IPS-18a (cell line): ENCODE data around the gene TSHZ2.

Source experiments
- H3K27ac ChIP-seq: one replicate; pipeline ENCODE4 v1.5.1; 2013; ENCODE audit warnings: low read length
- H3K27me3 ChIP-seq: one replicate; pipeline ENCODE4 v1.6.1; 2013; ENCODE audit warnings: mild to moderate bottlenecking, low read length; ENCODE audit not compliant: control insufficient read depth, insufficient read depth
- H3K36me3 ChIP-seq: one replicate; pipeline ENCODE4 v1.6.1; 2013; ENCODE audit warnings: low read depth, low read length; ENCODE audit not compliant: control insufficient read depth
- H3K4me1 ChIP-seq: one replicate; pipeline ENCODE4 v1.6.1; 2013; ENCODE audit warnings: low read depth, low read length; ENCODE audit not compliant: control insufficient read depth
- H3K4me3 ChIP-seq: one replicate; pipeline ENCODE4 v1.5.1; 2013; ENCODE audit warnings: low read length
- H3K9ac ChIP-seq: one replicate; pipeline ENCODE4 v1.6.1; 2013; ENCODE audit warnings: mild to moderate bottlenecking, low read length, moderate library complexity
- H3K9me3 ChIP-seq: one replicate; pipeline ENCODE4 v1.6.1; 2013; ENCODE audit warnings: low read depth, low read length; ENCODE audit not compliant: control insufficient read depth

The TSHZ2 gene

DNA sequence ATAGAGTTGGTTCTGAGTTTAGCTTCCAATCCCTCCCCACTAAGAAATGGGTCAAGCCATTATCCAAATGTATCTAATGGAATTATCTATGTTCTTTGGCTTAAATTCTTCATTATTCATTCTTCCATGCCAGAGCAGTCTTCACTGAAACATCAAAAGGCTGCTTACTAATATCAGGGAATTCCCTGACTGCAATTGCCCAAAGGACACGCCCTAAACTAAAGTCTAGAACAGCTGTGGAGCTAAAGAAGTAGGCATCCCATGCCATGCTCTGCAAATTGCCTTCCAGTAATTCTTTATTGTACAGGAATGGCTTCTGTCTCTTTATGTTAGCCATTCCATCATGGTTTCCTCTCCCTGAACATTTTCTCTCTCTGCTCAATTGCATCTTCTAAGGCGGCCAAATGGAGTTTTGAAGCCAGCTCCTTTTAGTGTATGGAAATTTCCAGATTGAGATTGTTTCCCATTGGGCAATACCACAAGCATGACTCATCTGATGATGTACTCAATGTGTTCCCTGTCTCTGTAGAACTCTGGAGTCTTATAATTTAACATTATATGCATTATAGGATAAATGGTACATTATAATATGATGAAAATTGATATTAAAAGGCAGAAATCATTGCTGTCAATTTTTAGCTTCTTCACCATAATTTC, 28.8 kb upstream of the TSHZ2 start:
- no peak overlapping the region for H3K9ac ChIP-seq

GRCh38 chr20:52945268-52945667, 26.9 kb upstream of the TSHZ2 start:
- no peak overlapping the region for H3K4me3 ChIP-seq
- H3K27ac ChIP-seq = no peak overlapping the region
- H3K36me3 ChIP-seq = no peaks in the 10 kb centered on the region
- no peaks in the 10 kb centered on the region for H3K27me3 ChIP-seq
- no peaks in the 10 kb centered on the region for H3K9me3 ChIP-seq
- H3K9ac ChIP-seq = no peak overlapping the region
- no peaks in the 10 kb centered on the region for H3K4me1 ChIP-seq

More for the DNA sequence above, 28.8 kb upstream of the TSHZ2 start:
- Histone ChIP-seq H3K27ac (no peak overlapping the region), H3K4me1 (no peaks in the 10 kb centered on the region), H3K4me3 (no peak overlapping the region), H3K9me3 (no peaks in the 10 kb centered on the region), H3K36me3 (no peaks in the 10 kb centered on the region), H3K27me3 (no peaks in the 10 kb centered on the region)

DNA sequence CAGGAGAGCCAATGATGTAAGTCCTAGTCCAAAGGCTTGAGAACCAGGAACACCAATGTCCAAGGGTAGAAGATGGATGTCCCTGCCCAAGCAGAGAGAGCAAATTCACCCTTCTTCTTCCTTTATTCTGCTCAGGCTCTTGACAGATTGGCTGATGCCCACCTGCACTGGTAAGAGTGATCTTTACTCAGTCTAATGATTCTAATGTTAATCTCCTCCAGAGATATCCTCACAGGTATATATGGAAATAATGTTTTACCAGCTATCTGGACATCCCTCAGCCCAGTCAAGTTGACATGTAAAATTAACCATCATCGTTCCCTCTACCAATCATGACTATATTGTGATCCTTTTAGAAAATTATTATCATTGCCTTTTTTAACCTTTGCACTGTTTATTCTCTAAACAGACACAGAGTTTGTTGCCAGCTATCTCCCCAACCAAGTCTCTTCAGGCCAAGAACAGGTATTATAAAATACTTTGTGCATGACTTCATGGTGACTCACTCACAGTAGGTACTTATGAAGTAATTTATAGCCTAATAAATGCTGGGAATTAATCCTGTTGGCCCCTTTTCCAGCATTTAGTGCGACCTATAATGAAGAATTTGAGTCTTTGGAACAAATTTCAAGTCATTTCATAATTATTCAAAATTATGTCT, 26.2 kb upstream of the TSHZ2 start:
- H3K4me1 ChIP-seq = no peaks in the 10 kb centered on the region
- no peaks in the 10 kb centered on the region for H3K27me3 ChIP-seq
- H3K36me3 ChIP-seq = no peaks in the 10 kb centered on the region
- H3K9me3 ChIP-seq = no peaks in the 10 kb centered on the region
- H3K9ac ChIP-seq = no peak overlapping the region
- H3K27ac ChIP-seq = no peak overlapping the region
- no peak overlapping the region for H3K4me3 ChIP-seq

DNA sequence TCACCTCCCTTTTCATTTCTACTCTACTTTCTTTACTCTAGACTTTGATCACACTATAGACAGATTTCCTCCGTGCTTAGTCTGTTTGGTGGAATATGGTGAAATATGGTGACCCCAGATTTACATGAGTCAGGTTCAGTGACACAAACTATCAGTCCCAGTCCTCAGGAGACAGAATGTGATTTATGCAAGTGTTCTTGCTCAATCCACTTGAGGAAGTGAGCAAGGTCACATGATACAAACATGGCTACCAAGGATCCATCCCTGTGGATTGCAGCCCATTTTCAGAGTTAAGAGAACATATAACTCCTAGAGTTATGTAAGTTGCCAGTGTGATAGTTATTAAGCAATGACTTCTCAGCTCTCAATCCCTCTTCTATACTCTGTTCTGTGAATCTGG, 23.7 kb upstream of the TSHZ2 start:
- Histone ChIP-seq H3K4me1 (no peaks in the 10 kb centered on the region), H3K27me3 (no peaks in the 10 kb centered on the region), H3K27ac (no peak overlapping the region), H3K9ac (no peak overlapping the region), H3K4me3 (no peak overlapping the region), H3K36me3 (no peaks in the 10 kb centered on the region), H3K9me3 (no peaks in the 10 kb centered on the region)

DNA sequence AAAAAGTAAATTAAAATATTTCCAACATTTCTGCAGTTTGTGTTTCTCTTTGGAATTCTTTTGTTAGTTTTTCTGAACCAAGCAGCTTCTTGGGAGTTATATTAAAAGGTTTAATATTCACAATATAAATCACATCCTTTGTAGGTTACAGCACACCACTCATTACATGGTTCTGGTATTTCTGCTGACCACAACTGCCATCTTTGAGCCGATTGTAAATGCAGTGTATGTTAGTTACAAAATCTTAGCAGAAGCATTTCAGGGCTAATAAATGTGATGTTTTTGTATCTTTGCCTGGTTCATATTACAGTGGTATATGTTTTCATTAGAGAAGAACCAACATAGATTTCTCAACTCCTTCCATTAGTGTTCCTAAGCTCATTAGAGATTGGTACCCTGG, 19.1 kb upstream of the TSHZ2 start:
- Histone ChIP-seq H3K9ac (no peak overlapping the region), H3K27ac (no peak overlapping the region), H3K36me3 (no peaks in the 10 kb centered on the region), H3K4me3 (no peak overlapping the region), H3K27me3 (no peaks in the 10 kb centered on the region), H3K9me3 (no peaks in the 10 kb centered on the region), H3K4me1 (no peaks in the 10 kb centered on the region)

DNA sequence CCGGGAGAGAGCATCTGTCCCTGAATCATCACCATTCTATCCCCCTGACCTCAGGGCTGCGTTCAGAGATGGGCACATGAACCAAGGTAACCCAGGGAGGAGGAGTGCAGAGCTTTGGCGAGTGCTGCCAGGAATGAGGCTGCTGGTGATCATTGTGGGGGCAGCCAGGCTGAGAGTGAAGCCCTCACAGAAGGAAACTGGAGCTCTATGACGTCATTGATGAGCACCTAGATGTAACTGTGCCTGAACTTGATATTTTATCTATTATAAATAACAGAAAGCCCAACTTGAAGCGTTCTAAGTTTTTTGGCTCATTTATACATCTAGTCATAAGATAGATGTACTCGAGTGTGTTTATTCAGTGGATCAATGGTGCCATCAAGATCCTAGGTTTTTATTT, 17.3 kb upstream of the TSHZ2 start:
- Histone ChIP-seq H3K9me3 (no peaks in the 10 kb centered on the region), H3K4me3 (no peak overlapping the region), H3K36me3 (no peaks in the 10 kb centered on the region), H3K4me1 (no peaks in the 10 kb centered on the region), H3K9ac (no peak overlapping the region), H3K27ac (no peak overlapping the region), H3K27me3 (no peaks in the 10 kb centered on the region)

DNA sequence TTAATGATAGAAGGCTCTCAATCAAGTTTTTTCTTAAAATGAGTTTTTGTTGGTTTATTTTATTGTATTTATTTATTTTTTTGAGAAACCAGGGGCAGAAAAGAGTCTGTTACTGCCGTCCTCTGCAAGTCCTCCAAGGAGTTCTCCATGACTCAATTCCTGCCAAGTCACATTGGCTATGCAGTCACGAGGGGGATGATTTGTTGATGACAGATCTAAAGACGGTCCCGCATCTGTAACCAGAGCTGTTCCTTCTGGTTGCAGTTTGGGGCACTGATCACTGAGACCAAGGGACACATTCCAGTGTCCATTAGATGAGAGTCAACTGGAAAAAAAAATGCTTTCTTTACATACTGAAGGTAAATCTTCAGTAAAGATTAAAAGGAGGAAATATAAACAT, 13.9 kb upstream of the TSHZ2 start:
- H3K27me3 ChIP-seq = no peaks in the 10 kb centered on the region
- H3K9ac ChIP-seq = no peak overlapping the region
- H3K36me3 ChIP-seq = no peaks in the 10 kb centered on the region
- H3K27ac ChIP-seq = no peak overlapping the region
- H3K9me3 ChIP-seq = no peaks in the 10 kb centered on the region
- H3K4me3 ChIP-seq = no peak overlapping the region
- no peaks in the 10 kb centered on the region for H3K4me1 ChIP-seq

- Histone ChIP-seq H3K27me3 (no peaks in the 10 kb centered on the region), H3K4me3 (no peak overlapping the region), H3K9me3 (no peaks in the 10 kb centered on the region), H3K27ac (no peak overlapping the region), H3K4me1 (peaks cover 6% of the 10 kb centered on the region), H3K36me3 (no peaks in the 10 kb centered on the region), H3K9ac (no peak overlapping the region)
Measured at GRCh38 chr20:52959125-52959524, 13.0 kb upstream of the TSHZ2 start.

DNA sequence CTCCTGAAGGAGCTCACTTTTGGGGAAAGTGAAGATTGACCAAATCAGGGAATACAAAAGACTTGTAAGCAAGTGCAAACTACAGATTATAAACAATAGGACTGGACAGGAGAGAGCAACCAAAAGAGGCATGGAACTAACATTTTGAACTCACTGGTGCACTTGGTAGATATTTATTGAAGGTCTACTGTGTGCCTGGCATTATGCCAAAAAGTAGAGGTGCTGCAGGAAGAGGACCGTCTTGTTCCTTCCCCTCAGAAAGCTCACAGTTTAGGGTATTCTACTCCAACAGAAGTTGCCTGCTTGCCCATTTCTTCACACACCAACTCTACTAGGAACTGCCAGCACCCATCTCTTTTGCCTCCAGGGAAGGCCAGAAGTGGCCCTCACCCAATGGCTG, 10.0 kb upstream of the TSHZ2 start:
- Histone ChIP-seq H3K4me3 (no peak overlapping the region), H3K9ac (no peak overlapping the region), H3K27me3 (no peaks in the 10 kb centered on the region), H3K27ac (no peak overlapping the region), H3K4me1 (peaks cover 6% of the 10 kb centered on the region), H3K36me3 (no peaks in the 10 kb centered on the region), H3K9me3 (no peaks in the 10 kb centered on the region)

- H3K27me3 ChIP-seq = no peaks in the 10 kb centered on the region
- peaks cover 6% of the 10 kb centered on the region for H3K4me1 ChIP-seq
- H3K36me3 ChIP-seq = no peaks in the 10 kb centered on the region
- H3K9me3 ChIP-seq = no peaks in the 10 kb centered on the region
- H3K9ac ChIP-seq = no peak overlapping the region
- H3K4me3 ChIP-seq = no peak overlapping the region
- no peak overlapping the region for H3K27ac ChIP-seq
Measured at GRCh38 chr20:52963131-52963530, 9.0 kb upstream of the TSHZ2 start.

DNA sequence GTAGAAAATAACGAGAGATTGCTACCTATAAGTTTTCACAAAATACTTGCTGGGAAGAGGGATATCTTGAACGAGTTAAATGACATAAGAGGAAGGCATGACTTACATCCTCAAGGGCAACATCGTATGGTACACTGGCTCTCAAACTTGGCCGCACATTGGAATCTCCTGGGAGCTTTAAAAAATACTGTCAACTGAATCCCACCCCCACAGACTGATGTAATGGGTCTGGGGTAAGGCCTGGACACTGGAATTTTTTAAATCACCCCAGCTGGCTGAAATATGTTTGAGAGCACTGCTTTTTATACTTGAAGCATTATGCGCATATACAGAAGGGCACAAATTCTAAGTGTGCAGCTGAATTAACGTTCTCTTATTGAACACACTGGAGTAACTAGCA, 8.0 kb upstream of the TSHZ2 start:
- Histone ChIP-seq H3K9me3 (no peaks in the 10 kb centered on the region), H3K27ac (no peak overlapping the region), H3K4me3 (no peak overlapping the region), H3K36me3 (no peaks in the 10 kb centered on the region), H3K4me1 (peaks cover 6% of the 10 kb centered on the region), H3K27me3 (no peaks in the 10 kb centered on the region), H3K9ac (no peak overlapping the region)

GRCh38 chr20:52965380-52965779, 6.8 kb upstream of the TSHZ2 start:
- peaks cover 6% of the 10 kb centered on the region for H3K4me1 ChIP-seq
- no peaks in the 10 kb centered on the region for H3K9me3 ChIP-seq
- H3K4me3 ChIP-seq = no peak overlapping the region
- no peaks in the 10 kb centered on the region for H3K36me3 ChIP-seq
- H3K27me3 ChIP-seq = no peaks in the 10 kb centered on the region
- no peak overlapping the region for H3K27ac ChIP-seq
- no peak overlapping the region for H3K9ac ChIP-seq
